NK-92 (cell line): Measurements from ENCODE around the gene ARID2.

Experiments
- DNase-seq: peaks from one replicate; lab custom pipeline; 2025; ENCODE audit not compliant: unreplicated experiment; lab: John Stamatoyannopoulos, UW

Gene ARID2

GRCh38 chr12:45849289-45849688 is 119.8 kb downstream of the ARID2 start:
- no peak for DNase-seq

GRCh38 chr12:45850302-45850701 is 120.8 kb downstream of the ARID2 start:
- no peak for DNase-seq

DNA sequence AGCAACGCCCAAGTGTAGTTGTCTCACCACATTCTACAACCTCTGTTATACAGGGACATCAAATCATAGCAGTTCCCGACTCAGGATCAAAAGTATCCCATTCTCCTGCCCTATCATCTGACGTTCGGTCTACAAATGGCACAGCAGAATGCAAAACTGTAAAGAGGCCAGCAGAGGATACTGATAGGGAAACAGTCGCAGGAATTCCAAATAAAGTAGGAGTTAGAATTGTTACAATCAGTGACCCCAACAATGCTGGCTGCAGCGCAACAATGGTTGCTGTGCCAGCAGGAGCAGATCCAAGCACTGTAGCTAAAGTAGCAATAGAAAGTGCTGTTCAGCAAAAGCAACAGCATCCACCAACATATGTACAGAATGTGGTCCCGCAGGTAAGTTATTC is 123.0 kb downstream of the ARID2 start:
- DNase-seq = no peak

GRCh38 chr12:45853550-45853949 is 124.0 kb downstream of the ARID2 start:
- DNase-seq = no peak

DNA sequence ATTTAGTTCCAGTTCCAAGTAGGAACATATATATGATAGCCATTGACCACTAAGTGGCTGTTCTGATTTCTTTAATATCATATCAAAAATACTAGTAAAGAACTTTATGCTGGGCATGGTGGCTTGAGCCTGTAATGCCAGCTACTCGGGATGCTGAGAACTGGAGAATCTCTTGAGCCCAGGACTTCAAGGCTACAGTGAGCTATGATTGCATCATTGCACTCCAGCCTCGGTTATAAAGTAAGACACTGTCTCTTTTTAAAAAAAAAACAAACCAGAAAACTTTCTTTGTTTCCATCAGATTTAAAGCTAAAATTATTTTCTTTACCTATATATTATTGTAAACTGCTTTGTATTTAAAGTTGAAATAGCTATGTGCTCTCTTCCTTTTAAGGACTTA is 133.8 kb downstream of the ARID2 start:
- DNase-seq = no peak

- DNase-seq = no peak
Observed at GRCh38 chr12:45866299-45866698, 136.8 kb downstream of the ARID2 start.

GRCh38 chr12:45872446-45872845 is 142.9 kb downstream of the ARID2 start:
- no peak for DNase-seq

- no peak for DNase-seq
Observed at GRCh38 chr12:45877069-45877468, 147.6 kb downstream of the ARID2 start.

- DNase-seq = no peak
Observed at GRCh38 chr12:45878630-45879255, 149.2 kb downstream of the ARID2 start.

- no peak for DNase-seq
Observed at GRCh38 chr12:45879363-45879895, 149.9 kb downstream of the ARID2 start.

DNA sequence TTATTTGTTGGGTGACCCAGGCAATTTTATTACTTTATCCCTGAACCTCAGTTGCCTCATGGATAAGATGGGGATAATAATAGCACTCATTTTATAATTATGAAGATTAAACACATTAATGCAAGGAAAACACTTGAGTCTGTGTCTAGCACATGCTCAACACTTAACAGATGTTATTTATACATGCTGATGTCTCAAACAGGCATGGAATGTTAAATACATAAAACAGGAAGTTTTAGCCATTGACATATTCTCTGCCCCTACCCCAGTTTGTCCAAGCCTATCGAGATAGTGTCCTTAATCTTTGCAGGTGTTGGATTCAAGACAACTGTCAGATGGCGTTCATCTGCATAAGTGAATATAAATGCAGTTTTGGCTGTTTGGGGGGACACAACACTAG is 151.0 kb downstream of the ARID2 start:
- DNase-seq = no peak

- DNase-seq = no peak
Observed at GRCh38 chr12:45883187-45883586, 153.7 kb downstream of the ARID2 start.

- no peak for DNase-seq
Observed at GRCh38 chr12:45886685-45887084, 157.2 kb downstream of the ARID2 start.

- DNase-seq = no peak
Observed at GRCh38 chr12:45887544-45887943, 158.0 kb downstream of the ARID2 start.

- DNase-seq = no peak
Observed at GRCh38 chr12:45890276-45890675, 160.8 kb downstream of the ARID2 start.

GRCh38 chr12:45893240-45893639 is 163.7 kb downstream of the ARID2 start:
- DNase-seq = no peak

DNA sequence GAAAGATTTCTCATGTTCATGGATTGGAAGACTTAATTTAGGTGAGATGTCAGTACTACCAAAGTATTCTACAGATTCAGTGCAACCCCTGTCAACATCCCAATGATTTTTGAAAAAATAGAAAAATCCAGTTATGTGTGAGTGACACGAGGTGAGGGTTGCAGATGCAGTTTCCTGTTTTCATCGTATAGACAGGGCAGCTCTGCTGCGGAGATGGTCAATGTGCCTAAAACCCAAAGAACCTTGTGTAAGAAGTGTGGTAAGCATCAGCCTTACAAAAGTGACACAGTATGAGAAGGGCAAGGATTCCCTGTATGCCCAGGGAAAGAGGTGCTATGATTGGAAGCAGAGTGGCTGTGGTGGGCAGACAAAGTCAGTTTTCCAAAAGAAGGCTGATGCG is 166.5 kb downstream of the ARID2 start:
- DNase-seq = no peak

GRCh38 chr12:45898094-45898493 is 168.6 kb downstream of the ARID2 start:
- DNase-seq = no peak

- DNase-seq = no peak
Observed at GRCh38 chr12:45907955-45908354, 178.4 kb downstream of the ARID2 start.

GRCh38 chr12:45909041-45909713 is 179.7 kb downstream of the ARID2 start:
- no peak for DNase-seq

- DNase-seq = no peak
Observed at GRCh38 chr12:45912774-45913173, 183.3 kb downstream of the ARID2 start.

- DNase-seq = no peak
Observed at GRCh38 chr12:45913631-45914030, 184.1 kb downstream of the ARID2 start.

DNA sequence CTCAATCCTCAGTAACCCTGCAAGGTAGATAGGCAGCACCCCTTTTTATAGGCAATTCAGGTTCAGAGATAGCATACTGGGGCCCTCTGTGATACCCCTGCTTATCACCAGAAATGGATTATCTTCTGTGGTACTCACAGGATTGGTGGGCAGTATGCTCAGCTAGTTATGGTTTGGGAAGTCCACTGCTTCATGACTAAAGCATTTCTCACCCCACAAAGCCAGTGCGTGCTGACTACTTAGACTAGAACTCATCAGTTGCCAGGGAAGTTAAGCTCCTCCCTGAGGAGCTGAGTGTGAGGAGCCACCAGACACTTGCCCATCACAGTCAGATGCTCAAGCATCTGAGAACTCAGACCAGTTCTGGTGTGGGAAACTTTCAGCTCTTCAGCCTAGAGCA is 184.6 kb downstream of the ARID2 start:
- no peak for DNase-seq
